Measurements from ENCODE around the gene AGBL4.

DNA sequence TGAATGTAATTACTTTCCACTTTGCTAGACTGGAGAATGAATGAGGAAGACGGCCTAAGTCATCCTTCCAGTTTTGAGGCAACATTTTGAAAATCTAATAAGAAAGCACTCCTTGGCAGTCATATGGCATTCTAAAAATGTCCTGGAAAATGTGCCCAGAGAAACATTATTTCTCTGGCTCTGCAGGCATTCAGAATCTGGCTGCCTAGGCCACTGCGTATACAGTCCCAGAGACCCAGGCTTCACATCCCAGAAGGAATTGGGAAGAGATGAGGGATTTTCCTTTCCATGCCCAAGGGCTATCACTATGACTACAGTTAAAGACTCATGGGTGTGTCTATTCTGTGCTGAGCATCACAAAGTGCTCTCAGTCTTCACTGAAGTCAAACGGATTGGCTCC is 1339.9 kb downstream of the AGBL4 start:
- TF ChIP-seq CTCF (IDR thresholded peaks at IDR 0.05; ENCODE audit: borderline replicate concordance, extremely low read depth, low read length, poor library complexity, severe bottlenecking) = no peak
- TF ChIP-seq EZH2 (IDR thresholded peaks at IDR 0.05; ENCODE audit: borderline replicate concordance, low read depth, low read length, severe bottlenecking) = no peak
